GM19397 (cell line): Measurements from ENCODE around the gene NACA.
"Not testable (repeated sequence)": the region's sequence is repeated elsewhere in the genome, so short reads cannot be mapped to it uniquely, and the experiment has no call there.

Experiments
- ATAC-seq: cut with Tn5 transposase; IDR thresholded peaks from one replicate; pipeline ENCODE4 v1.9.1; 2021; ENCODE audit warnings: mild to moderate bottlenecking, moderate library complexity; ENCODE audit not compliant: unreplicated experiment

The NACA gene

DNA sequence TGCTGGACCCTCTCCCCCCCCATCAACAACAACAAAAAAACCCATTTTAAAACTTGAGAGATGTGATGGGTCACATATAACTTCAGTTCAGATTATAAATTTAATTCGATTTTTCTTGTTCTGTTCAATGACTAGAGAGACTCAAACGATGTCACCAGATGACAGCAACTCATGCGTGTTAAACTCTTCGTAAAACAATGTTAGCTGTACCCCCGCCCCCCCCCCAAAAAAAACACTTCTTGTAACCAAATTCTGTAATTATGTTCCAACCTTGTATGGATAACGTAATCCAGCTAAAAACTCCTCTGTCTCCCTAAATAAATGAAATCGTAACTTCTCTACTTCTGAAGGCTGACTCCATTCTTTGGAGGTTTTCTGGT is 614 bp upstream of the NACA start:
- no peak for ATAC-seq

DNA sequence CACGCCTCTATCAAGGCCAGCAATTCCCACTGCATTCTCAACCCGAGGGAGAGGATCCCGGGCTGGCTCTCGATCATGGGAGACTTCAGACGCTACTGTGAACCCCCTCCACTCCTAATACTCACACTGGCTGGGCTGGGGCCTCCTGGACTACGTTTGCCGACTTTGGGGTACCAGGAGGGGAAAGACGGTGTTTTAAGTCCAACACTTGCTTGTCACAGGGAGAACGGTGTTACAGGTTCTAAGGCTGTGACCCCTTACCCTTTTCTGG is 463 bp downstream of the NACA start:
- no peak for ATAC-seq

DNA sequence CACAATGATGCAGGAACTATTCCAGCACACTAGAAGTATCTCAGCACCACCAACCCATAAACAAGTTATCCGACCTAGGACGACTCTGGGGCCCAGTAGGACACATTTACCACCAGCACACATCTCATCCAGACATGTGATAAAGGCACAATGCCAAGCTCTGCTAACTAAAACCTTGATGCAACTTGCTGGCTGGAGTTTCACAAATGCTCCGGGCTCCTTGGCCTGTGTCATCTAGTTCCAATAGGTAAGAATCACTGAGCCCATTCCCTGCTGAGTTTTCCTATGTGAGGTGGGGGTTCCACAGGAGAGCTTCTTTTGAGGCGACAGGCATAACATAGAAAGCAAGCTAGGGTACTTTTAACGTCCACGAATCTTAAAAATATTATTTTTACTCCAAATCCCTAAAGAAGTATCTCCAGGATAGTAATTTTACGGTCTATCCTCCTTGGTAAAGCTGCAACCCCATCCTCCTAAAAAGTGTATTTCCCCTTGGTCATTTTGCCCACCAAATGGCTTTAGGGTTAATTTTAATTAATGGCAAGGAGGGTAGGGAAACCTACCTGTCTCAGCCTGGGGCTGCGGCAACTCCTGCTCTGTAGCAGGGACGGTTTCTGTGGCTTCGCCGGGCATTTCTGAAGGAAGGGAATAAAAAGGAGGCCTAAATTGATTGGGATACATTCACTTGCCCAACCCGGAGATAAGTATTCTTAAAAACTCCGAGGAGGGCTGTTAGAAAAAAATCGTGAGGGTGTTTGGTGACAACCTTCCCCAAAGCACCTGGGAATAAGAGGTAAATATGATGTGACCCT is 1.0 kb downstream of the NACA start:
- ATAC-seq = no peak

DNA sequence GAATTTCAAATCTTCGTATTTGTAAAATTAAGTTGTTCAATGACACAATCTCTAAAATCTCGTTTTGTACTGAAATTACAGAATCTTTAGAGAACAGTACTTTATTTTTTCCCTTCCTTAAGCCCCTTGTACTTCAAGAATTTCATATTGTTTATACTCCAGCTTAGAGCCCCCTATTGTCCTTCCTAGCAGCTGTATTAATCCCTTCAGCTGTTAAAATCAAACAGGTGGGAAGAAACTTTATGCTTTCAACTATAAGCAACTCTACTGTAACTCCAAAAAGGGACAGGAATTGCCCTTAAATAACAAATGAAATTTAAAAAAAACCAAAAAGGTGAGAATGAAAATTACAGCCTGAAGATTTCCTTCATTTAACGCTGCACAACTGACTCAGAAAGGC is 1.7 kb downstream of the NACA start:
- ATAC-seq = no peak

DNA sequence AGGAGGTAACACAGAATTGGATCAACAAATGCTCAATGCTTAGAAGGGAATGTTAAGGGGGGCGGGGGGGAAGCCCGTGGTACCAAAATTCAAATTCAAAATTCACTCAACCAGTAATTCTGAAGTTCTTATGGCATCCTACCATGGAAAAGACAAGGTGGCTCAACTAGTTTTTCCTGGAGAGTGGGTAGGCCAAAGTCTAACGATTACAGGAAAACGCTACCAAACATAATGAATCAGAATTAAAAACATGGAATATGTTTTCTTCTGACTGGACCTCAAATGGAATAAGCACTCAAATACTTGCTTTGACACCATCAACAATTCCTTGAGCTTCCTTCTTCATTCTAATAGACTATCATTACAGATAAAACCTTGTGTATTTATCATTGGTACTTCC is 2.3 kb downstream of the NACA start:
- no peak for ATAC-seq

DNA sequence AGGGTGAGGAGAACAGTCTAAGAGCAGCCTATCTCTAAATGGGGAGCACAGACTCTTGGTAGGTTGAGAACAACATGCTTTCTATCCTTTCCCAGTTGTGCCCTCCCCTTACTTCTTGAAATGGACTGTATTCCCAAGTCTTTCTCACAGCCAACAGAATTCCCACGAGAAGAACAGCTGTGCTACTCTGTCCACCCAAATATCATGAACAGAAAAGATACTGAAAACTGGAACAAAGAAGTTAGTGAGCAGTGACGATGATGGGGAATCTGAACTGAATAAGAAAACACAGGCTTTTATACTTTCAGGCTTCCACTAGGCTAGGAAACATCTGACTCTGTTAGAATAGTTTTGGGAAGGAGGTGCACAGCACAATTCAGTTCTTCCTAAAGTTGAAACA is 3.4 kb downstream of the NACA start:
- ATAC-seq = no peak

DNA sequence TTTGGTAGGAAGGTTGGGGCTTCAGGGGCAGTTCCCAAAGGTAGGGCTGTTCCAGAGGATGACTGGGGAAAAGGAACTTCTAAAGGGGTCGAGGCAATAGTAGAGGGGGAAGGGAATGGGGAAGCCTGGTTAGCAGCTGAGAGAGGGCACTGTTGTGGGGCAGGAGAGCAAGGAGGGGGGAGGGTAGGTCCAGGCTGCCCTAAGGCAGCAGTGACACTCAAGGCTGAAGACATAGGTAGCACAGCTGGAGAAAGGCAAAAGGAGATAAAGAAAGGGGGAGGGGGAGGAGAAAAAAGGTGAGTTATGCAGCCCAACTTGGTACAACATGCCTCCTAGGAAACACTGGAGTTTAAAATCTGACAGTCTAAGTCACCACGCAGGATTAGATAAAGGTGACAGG is 3.9 kb downstream of the NACA start:
- no peak for ATAC-seq

DNA sequence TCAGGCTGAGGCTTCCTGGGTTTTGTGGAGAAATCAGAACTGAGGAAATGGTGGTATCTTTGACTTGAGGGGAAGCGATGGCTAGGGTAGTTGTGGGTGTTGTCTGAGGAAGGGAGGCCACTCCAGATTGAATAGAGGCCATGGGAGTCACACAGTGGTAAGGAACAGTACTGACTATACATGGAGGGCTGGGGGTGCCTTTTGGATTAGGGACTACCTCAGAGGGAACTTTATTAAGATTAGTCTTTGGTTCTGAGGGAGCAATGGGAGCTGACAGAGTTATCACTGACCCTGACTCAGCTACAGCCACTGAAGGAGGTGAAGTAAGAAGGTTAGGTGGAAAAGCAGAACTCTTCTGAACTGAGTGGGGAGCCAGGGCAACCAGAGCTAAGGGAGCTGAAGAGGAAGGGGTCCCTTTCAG is 4.4 kb downstream of the NACA start:
- ATAC-seq = no peak

DNA sequence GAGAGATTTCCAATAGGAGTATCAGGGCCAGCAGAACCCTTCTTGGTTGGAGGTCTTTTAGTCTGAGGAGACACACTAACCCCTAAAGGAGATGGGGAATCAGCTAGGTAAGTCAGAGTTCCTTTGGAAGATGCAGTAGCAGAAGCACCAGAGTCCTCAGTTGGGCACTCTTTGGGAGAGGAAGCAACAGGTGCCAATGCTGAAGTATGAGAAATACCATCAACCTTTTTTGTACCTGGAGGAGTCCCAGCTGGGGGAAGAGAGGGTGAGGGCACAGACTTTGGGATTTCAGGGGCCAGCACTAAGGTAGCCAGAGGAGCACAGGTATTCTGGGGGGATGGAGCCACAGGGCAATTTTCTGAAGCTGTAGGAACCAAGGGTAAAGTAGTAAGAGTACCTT is 6.0 kb downstream of the NACA start:
- no peak for ATAC-seq

DNA sequence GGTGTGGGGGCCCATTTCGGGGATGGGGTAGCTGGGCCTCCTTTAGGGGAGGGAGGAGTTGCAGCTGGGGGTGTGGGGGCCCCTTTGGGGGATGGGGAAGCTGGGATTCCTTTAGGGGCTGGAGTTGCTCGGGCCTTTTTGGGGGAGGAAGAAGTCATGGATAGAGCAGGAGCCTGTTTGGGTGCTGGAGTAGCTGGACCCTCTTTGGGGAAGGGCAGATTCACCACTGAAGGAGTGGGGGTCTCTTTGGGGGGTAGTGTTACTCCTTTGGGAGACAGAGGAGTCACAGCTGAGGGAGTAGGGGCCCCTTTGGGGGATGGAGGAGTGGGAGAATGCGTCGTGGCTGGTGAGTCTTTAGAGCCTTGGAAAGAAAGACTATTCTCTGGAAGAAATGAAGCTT is 6.5 kb downstream of the NACA start:
- no peak for ATAC-seq

DNA sequence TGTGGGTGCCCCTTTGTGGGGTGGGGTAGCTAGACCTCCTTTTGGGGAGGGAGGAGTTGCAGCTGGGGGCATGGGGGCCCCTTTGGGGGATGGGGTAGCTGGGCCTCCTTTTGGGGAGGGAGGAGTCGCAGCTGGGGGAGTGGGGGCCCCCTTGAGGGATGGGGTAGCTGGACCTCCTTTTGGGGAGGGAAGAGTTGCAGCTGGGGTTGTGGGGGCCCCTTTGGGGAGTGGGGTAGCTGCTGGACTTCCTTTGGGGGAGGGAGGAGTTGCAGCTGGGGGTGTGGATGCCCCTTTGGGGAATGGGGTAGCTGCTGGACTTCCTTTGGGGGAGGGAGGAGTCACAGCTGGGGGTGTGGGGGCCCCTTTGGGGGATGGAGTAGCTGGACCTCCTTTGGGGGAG is 7.0 kb downstream of the NACA start:
- no peak for ATAC-seq

DNA sequence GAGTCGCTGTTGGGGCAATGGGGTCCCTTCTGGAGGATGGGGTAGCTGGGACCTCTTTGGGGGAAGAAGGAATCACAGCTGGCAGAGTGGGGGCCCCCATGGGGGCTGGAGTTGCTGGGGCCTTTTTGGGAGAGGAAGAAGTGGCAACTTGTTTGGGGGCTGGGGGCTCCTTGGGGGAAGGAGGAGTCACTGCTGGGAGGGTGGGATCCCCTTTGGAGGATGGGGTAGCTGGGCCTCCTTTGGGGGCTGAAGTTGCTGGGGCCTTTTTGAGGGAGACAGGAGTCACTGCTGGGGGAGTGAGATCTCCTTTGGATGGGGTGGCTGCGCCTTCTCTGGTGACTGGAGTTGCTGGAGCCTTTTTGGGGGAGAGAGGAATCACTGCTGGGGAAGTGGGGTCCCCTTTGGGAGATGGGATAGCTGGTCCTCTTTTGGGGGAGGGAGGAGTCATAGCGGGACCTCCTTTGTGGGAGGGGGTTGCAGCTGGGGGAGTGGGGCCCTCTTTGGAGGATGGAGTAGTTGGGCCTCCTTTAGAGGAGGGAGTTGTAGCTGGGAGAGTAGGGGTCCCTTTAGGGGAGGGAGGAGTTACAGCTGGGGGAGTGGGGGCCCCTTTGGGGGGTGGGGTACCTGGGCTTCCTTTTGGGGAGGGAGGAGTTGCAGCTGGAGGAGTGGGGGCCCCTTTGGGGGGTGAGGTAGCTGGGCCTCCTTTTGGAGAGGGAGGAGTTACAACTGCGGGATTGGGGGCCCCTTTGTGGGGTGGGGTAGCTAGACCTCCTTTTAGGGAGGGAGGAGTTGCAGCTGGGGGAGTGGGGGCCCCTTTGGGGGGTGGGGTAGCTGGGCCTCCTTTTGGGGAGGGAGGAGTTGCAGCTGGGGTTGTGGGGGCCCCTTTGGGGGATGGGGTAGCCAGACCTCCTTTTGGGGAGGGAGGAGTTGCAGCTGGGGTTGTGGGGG is 7.9 kb downstream of the NACA start:
- ATAC-seq = no peak

DNA sequence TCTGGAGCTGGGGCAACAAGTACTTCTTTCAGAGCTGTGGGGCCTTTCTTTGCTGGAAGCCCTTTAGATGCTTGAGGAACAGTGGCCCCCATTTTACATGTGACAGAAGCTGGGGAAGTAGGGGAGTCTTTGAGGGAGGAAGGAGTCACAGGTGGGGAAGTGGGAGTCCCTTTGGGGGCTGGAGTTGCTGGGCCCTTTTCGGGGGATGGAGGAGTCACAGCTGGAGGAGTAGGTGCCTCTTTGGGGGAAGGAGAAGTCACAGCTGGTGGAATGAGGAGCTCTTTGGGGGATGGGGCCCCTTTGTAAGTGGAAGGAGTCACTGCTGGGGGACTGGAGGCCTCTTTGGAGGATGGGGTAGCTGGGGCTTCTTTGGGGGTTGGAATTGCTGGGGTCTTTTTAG is 8.6 kb downstream of the NACA start:
- ATAC-seq = no peak

DNA sequence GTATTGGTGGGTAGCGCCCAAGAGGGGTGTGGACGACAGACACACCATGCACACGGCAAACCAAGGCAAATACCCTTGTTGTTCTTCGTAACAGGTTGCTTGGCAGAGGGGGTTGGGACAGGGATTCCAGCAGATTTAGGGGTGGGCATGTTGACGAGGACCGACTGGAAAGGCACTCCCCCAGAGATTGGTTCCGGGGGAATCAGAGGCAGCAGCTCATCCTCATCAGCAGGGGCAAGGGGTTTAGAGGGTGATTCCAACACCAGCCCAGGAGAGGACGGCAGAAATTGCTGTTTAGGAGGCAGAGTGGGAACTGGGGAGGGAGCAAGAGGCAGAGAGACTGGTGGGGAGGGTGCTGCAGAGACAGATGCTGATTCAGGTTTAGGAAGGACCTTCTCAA is 9.3 kb downstream of the NACA start:
- ATAC-seq = no peak

DNA sequence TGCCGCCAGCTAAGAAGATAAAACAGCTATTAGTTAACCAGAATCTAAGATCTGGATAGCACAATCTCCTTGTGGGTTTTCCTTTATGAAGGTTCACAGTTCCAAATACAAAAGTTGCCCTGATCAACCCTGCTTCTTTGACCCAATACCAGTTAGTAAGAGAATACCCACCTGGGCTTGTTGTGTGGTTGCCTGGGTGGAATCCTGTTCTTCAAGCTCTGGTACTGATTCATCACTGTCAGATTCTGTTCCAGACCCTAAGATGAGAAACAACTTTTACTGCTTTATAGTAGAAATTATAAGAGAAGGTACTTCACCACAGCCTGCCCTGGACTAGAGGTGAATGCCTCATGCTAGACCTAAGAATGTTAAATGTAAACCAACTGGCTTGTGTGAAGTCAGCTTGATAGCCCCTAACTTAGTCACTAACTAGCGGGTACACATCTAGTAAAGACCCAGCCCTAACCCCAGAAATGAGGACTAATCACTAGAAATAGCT is 10.6 kb downstream of the NACA start:
- no peak for ATAC-seq

DNA sequence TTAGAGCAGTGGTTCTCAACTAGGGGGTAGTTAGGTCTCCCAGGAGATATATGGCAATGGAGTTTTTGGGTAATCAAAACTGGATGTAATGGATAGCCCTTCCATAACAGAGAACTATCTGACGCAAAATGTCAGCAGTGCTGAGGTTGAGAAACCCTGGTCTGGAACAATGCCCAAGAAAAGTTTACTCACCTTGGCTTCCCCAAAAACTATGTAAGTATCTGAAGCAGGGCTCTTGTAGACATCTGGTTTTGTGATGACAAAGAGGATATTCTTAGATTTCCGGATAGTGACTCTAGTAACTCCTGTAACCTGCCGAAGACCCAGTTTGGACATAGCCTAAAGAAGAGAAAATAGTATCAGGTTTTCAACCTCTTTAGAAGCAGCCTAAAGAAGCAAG is 11.8 kb downstream of the NACA start:
- no peak for ATAC-seq

DNA sequence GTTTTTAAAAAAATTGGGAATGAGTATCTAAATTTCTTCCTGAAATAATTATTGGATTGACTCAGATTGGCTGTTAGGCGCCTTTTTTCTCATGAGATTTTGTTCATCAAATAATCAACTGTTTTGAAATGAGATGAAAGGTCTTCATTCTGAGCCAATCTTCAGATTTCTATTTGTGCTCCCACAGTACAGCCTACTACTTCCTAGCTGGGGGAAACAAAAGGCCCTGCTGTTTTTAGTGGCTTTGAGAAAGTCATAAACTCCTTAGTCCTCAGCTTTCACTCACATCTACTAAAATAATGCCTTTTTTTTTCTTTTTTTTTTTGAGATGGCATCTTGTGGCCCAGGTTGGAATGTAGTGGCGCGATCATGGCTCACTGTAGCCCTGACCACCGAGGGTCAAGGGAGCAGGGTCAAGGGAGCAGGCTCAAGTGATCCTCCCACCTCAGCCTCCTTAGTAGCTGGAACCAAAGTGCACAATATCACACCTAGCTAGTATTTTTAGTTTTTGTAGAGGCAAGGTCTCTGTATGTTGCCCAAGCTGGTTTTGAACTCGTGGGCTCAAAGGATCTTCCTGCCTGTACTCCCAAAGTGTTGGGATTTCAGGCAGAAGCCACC is 15.2 kb downstream of the NACA start:
- no peak for ATAC-seq

DNA sequence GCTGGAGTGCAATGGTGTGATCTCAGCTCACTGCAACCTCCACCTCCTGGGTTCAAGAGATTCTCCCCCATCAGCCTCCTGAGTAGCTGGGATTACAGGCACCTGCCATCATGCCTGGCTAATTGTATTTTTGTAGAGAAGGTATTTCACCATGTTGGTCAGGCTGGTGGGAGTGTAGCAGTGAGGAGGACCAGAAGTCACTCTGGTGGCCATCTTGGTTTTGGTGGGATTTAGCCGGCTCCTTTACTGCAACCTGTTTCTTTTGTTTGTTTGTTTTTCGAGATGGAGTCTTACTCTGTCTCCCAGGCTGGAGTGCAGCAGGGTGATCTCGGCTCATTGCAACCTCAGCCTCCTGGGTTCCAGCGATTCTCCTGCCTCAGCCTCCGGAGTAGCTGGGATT is 20.6 kb downstream of the NACA start:
- ATAC-seq = not testable (repeated sequence)

DNA sequence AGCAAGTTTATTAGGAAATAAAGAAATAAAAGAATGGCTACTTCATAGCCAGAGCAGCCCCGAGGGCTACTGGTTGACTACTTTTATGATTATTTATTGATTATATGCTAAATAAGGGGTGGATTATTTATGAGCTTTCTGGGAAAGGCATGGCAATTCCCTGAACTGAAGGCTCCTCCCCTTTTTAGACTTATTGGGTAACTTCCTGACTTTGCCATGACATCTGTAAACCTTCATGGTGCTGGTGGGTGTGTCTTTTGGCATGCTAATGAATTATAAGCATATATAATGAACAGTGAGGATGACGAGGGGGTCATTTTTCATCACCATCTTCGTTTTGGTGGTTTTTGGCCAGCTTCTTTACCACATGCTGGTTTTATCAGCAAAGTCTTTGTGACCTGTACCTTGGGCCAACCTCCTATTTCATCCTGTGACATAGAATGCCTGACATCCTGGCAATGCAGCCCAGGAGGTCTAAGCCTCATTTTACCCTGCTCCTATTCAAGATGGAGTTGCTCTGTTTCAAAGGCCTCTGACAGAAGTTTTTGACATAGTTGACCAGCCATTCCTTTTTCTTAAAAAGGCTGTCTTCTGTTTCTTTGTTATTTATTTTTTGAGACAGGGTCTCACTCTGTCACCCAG is 26.0 kb downstream of the NACA start:
- ATAC-seq = no peak

DNA sequence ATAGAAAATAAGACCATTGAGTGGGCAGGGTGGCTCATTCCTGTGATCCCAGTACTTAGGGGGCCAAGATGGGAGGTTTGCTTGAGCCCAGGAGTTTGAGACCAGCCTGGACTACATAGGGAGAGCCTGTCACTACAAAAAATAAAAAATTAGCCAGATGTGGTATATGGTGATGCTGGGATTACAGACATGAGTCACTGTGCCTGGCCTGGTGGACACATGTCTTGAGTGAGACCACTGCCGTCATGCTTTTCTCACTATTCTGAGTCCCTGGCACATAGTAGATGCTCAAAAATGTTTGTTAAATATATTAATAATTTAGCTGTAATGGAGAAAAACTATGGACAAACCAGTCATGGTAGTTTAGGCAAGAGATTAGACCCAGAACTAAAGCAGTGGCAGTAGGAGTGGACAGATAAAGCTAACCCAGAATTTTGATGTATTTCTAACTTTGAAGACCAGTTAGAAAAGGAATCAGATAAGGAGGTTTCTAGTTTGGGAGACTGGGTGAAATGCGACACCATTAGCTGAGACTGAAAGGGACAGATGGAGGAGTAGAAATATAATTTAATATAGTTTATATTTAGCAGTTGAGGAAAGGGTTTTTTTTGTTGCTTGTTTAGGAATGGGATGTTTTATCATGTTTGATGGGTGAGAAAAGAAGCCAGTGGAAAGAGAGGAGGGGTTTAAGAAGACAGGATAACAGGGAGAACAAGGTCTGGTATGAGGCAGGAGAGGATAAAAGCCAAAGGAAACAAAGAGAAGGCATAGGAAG is 29.6 kb downstream of the NACA start:
- ATAC-seq = no peak

DNA sequence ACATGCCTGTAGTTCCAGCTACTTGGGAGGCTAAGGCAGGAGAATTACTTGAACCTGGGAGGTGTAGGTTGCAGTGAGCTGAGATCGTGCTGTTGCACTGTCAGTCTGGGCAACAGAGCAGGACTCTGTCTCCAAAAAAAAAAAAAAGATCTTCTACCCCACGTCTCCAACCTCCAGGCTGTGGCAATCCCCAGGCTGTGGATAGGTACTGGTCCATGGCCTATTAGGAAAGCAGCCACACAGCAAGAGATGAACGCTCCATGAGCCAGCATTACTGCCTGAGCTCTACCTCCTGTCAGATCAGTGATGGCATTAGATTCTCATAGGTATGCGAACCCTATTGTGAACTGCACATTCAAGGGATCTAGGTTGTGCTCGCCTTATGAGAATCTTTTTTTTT is 30.9 kb downstream of the NACA start:
- no peak for ATAC-seq
